ENCODE results near the gene SLC52A3. TPM values are rescaled to one million over a fixed set of nuclear protein-coding genes. Genes with fewer than 3 reads are reported as not detected.
A peak's percentile ranks its signal among the peaks of the same experiment; 100 is the strongest.
"Not testable (repeated sequence)": the region's sequence is repeated elsewhere in the genome, so short reads cannot be mapped to it uniquely, and the experiment has no call there.

The SLC52A3 gene
- polyA plus RNA-seq, 5 donors, result 0.26 to 0.61 (median 0.51) TPM

DNA sequence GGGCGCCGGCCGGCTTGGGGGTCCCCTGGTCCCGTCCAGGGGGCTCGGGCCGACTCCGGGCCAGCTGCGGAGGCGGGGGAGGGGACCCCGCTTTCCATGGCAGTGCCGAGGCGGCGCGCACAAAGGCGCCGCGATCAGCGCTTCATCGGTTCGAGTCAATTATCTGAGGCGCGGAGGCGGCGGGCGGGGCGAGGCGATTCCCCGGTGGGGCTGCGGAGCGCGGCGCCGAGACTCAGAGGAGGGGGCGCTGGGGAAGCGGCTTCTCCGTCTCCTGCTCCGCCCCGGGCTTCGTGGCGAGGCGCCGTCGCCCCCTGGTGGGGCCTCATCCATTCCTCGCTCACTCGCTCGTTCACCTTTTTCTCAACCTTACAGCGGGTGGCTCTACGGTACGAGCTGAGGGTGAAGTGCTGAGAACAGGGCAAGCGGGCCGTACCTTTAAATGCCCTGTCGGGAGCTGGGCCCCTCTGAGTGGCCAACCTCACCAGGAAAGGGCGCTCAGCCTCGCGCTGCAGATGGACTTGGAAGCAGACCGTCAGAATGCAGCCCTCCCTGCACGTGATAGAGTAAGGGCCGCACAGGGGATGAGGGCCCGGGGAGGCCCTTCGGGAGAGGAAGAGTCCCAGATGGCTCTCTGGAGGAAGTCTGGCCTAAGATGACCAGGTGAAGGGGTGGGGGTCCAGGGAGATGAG, 39.9 kb downstream of the SLC52A3 start:
- peak; percentile 28 to 40 for DNase-seq

GRCh38 chr20:726160-726559, 42.1 kb downstream of the SLC52A3 start:
- DNase-seq, result no peak

DNA sequence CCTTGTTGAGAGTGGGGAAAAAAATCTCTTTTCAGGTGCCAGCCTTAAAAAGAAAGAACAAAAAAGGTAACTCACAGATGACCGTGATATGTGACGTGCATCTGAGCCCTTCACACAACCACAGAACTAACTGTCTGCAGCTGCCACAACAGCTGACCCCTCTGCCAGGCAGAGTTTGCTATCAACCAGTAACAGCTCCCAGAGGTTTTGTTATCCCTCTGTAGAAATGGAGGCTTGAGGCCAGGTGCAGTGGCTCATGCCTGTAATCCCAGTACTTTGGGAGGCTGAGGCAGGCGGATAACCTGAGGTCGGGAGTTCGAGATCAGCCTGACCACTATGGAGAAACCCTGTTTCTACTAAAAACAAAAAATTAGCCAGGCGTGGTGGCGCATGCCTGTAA, 42.8 kb downstream of the SLC52A3 start:
- no peak for DNase-seq

DNA sequence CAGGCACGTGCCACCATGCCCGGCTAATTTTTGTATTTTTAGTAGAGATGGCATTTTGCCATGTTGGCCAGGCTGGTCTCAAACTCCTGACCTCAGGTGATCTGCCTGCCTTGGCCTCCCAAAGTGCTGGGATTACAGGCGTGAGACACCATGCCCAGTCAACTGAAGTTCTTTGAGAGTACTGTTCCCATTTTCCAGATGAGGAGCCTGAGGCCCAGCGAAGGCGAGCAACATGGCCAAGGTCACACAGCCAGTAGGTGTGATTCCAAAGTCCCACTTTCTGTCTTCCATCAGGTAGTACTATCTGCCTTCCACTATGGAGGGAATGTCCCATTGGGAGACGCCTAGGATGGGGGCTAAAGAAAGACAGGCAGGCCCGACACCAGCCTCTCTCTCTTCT, 43.5 kb downstream of the SLC52A3 start:
- DNase-seq, result not testable (repeated sequence)

DNA sequence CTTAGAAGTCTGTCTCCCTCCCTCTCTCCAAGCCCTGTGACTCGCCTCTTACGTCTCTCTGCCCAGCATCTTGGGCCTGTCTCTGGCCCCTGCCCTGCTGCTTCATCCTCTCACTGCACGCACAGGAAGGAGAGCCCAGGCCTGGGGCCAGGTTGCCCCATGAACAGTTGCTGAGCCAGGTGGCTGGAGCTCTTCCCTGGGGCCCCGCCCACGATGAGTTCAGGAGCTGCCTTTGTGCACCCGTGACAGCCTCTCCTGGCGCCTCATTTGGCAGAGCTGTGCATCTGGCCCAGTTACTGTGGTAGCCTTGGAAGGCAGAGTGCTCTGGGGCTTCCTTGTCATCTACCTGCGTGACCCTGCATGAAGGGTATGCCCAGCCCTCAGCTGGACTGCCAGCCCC, 44.5 kb downstream of the SLC52A3 start:
- DNase-seq, result no peak

- no peak for DNase-seq
Observed at GRCh38 chr20:722822-723644, 45.3 kb downstream of the SLC52A3 start.

DNA sequence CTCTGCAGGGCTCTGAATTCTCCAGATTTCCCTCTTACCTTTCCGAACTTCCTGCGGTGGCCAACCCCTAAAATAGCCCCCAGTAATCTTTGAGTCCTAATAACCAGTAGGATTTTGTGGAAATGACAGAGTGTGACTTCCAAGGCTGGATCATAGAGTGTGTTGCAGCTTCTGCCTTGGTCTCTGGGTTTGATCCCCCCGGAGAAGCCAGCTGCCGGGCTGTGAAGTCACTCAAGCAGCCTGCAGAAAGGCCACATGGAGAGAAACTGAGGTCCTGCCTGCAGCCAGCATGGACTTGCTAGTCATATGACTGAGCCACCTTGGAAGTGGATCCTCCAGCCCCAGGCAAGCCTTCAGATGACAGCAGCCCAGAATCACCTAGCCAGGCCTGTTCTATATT, 46.4 kb downstream of the SLC52A3 start:
- DNase-seq, result no peak

GRCh38 chr20:719816-720215, 48.5 kb downstream of the SLC52A3 start:
- no peak for DNase-seq

DNA sequence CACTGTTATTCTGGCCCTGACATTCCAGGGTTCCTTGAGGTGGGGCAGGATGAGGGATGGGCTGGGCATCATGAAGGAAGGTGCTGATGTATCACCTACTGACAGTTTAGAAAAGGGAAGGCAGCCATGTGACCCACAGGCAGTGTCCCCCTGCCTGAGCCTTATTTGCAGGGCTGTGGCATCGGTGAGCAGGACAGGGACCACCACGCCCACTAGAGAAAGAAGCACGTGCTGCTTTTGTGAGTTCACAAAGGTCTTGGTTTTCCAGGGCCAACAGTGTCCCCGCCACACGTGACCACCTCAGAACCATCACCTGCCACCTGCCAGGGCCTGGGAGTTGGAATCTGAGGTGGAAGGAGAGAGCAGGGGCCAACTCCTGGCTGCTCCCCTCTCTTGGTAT, 49.2 kb downstream of the SLC52A3 start:
- no peak for DNase-seq

DNA sequence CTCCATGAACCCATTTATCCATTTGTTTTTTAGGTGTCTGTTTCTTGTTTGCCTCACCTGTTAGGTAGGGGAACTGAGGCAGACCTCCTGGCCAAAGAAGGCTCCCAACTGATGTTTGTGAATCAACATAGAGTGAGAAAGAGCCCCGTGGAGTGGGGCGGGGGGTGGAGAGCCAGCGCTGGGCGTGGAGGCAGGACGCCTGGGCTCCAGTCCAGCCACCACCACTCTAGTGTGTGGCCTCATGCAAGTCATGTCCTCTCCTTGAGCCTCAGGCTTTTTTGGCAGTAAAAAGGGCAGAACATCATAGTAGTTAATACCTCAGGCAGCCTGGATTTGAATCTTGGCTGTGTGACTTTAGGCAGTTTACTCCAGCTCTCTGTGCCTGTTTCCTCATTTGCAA, 50.5 kb downstream of the SLC52A3 start:
- DNase-seq, result no peak

DNA sequence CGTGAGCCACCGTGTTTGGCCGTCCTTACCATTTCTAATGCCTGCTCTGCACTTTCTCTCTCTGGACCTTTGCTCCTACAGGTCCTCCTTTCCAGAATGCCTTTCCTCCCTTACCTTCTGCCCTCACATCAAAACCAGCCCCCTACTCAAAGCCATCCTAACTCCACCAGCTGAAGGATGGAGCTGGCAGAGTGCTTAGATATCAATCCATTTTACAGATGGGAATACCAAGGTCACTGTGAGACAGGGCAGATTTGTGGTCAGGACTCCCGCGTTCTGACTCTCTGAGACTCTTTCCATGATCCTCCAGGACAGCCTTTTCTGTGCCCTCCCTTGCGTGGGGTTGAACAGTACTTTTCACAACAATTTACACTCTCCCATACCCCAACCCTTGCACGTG, 51.0 kb downstream of the SLC52A3 start:
- no peak for DNase-seq

GRCh38 chr20:714453-714852, 53.8 kb downstream of the SLC52A3 start:
- DNase-seq, result no peak

DNA sequence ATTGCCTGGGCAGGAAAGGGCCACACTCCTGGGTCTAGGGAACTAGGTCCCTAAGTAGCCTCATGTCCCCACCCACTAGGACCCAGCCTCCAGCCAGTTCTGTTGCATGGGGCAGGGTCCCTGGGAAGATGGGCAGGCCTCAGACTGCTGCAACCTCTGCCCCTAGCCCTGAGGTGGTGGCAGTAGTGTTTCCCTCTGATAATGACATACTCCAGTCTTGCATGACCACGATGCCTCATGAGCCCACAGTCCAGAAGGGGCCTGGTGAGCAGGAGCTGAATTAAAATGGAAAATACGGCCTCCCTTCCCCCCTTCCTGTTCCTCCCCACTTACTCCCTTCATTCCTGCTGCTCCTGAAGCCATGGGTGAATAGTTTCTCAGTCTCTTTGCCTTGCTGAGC, 56.7 kb downstream of the SLC52A3 start:
- no peak for DNase-seq

DNA sequence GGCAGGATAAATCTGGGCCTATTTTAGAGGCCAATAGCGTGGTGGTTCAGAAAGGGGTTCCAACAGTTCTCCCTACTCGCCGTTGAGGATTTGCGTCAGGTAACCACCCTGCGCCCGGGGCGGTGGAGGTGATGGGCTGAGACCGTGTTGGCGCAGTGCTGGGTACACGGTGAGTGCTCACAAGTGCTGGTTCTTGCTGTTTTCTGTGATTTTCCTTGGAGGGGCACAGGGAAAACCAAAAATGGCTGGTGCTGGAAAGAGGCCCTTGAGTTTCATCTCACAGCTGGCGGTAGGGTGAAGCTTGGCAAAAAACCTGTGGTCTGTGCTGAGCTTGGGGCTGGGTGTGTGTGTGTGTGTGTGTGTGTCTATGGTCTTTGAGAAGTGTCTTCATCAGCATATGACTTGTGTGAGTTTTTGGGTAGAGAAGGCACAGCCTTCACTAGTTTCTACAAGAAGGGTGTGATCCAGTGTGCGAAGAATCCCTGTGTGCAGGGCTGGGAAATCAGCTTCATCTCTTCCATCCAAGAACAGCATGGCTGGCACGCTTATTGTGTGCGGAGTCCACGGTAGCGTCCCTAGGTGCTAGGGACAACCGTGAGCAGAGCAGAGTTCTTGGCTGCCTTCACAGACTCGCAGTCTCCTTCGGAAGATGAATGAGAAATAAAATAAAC, 57.4 kb downstream of the SLC52A3 start:
- DNase-seq, result no peak

Other genes with a start within 250 kb of the SLC52A3 start
- gene CSNK2A1, start 224.7 kb downstream of the SLC52A3 start, polyA plus RNA-seq (ENCODE audit: insufficient read depth in 1 of 5, insufficient read length in 5 of 5, low replicate concordance in 1 of 5), result 100 to 1,000 TPM; 103 to 163 (median 140) TPM
- gene TCF15, start 158.2 kb downstream of the SLC52A3 start, polyA plus RNA-seq (ENCODE audit: insufficient read depth in 1 of 5, insufficient read length in 5 of 5, low replicate concordance in 1 of 5), result 1 to 10 TPM; 1.1 to 3.0 (median 1.4) TPM
- 1 to 10 TPM; 5.9 to 8.0 (median 6.6) TPM for gene SRXN1, start 115.3 kb downstream of the SLC52A3 start, polyA plus RNA-seq (ENCODE audit: insufficient read depth in 1 of 5, insufficient read length in 5 of 5, low replicate concordance in 1 of 5)
- gene SCRT2, start 92.7 kb downstream of the SLC52A3 start, polyA plus RNA-seq (ENCODE audit: insufficient read depth in 1 of 5, insufficient read length in 5 of 5, low replicate concordance in 1 of 5), result not detected
- gene FAM110A, start 65.2 kb upstream of the SLC52A3 start, polyA plus RNA-seq (ENCODE audit: insufficient read depth in 1 of 5, insufficient read length in 5 of 5, low replicate concordance in 1 of 5), result 10 to 100 TPM; 10.2 to 21.9 (median 13.2) TPM
- gene ANGPT4, start 147.8 kb upstream of the SLC52A3 start, polyA plus RNA-seq (ENCODE audit: insufficient read depth in 1 of 5, insufficient read length in 5 of 5, low replicate concordance in 1 of 5), result under 1 TPM in 4 of 5 donors, not detected in 1; 0.03 to 0.10 (median 0.08) TPM
- gene RSPO4, start 233.8 kb upstream of the SLC52A3 start, polyA plus RNA-seq (ENCODE audit: insufficient read depth in 1 of 5, insufficient read length in 5 of 5, low replicate concordance in 1 of 5), result 1 to 10 TPM; 2.2 to 4.7 (median 3.5) TPM